K562 (cell line): Measurements from ENCODE around the gene SLC36A1. TPM values are rescaled to one million over a fixed set of nuclear protein-coding genes. Genes with fewer than 3 reads are reported as not detected.

Experiments used
- ATAC-seq: fragments of 200-7000 bp; cut with Tn5 transposase; 3 replicates; pipeline ENCODE4 v1.9.1; 2020; ENCODE audit warnings: moderate library complexity
- BruUV-seq: library from RNA; stranded (reverse); fragments of 400-500 nt; replicated peaks from 2 replicates; lab custom pipeline; 2021; lab: Mats Ljungman, UMichigan
- CTCF ChIA-PET: fragments of 300-600 bp; formaldehyde crosslinking; extraction: SDS; loops from one replicate; lab custom pipeline; 2021; ENCODE audit warnings: low intra/inter-chr PET ratio; lab: Yijun Ruan, JAX
- POLR2A ChIA-PET: fragments of 300-600, 350-650 bp; sonication (Branson Sonifier 250); formaldehyde crosslinking; extraction: SDS; loops from one replicate; lab custom pipeline; 2021; ENCODE audit warnings: antibody characterized with exemption, inconsistent platforms; lab: Yijun Ruan, JAX
- DNase-seq, 4 experiments: peaks; one replicate each; pipeline versions ENCODE4 v3.0.0 to v3.0.0-alpha.2; 2011 to 2018; ENCODE audit warnings: low spot score in 3 of 4, mixed read lengths in 3 of 4; ENCODE audit errors: extremely low read depth in 1 of 4
- FAIRE-seq: peaks from 2 replicates; lab custom pipeline; 2011; peaks lifted over from hg19 to GRCh38; lab: Jason Lieb, UNC
- H2AFZ ChIP-seq: 2 replicates; pipeline ENCODE4 v1.6.0; 2011; ENCODE audit warnings: low read depth, low read length, control low read depth, inconsistent platforms
- H3K27ac ChIP-seq: fragments of 200-600 bp; 3 replicates; pipeline ENCODE4 v1.8.0; 2011; ENCODE audit warnings: low read depth, mild to moderate bottlenecking, control low read depth, inconsistent platforms, low read length, moderate library complexity, mixed read lengths; ENCODE audit errors: extremely low read depth
- H3K27me3 ChIP-seq, 2 experiments: fragments of 300-600 bp in 1 of 2; 2 replicates in 1 of 2; 3 replicates in 1 of 2; pipeline versions ENCODE4 v1.6.0 to v1.8.0; 2011; ENCODE audit warnings: inconsistent platforms in 2 of 2, low read length in 2 of 2, mild to moderate bottlenecking in 1 of 2, mixed read lengths in 1 of 2, moderate library complexity in 1 of 2; ENCODE audit not compliant: control insufficient read depth in 2 of 2, insufficient read depth in 2 of 2
- H3K36me3 ChIP-seq: fragments of 300-600 bp; 3 replicates; pipeline ENCODE4 v1.8.0; 2011; ENCODE audit warnings: mild to moderate bottlenecking, low read length, inconsistent platforms; ENCODE audit not compliant: control insufficient read depth, insufficient read depth
- H3K4me1 ChIP-seq, 2 experiments: fragments of 200-600 bp in 1 of 2; replicated peaks in 1 of 2; 2 replicates in 1 of 2; 3 replicates in 1 of 2; pipeline versions ENCODE4 v1.5.1 to v1.8.0; 2011; ENCODE audit warnings: inconsistent platforms in 2 of 2, low read length in 2 of 2, mild to moderate bottlenecking in 1 of 2, mixed read lengths in 1 of 2, moderate library complexity in 1 of 2; ENCODE audit not compliant: control insufficient read depth in 2 of 2, insufficient read depth in 2 of 2
- H3K4me2 ChIP-seq: 2 replicates; pipeline ENCODE4 v1.6.1; 2011; ENCODE audit warnings: low read length, control low read depth, inconsistent platforms, mixed read lengths; ENCODE audit not compliant: insufficient read depth
- H3K4me3 ChIP-seq: fragments of 200-600 bp; sonication (generic), shearing (Covaris generic); 2 replicates; pipeline ENCODE4 v1.5.1; 2016; ENCODE audit warnings: control low read depth, inconsistent platforms
- H3K79me2 ChIP-seq: fragments of 200-600 bp; 3 replicates; pipeline ENCODE4 v1.8.0; 2011; ENCODE audit warnings: low read length, inconsistent platforms; ENCODE audit not compliant: control insufficient read depth, insufficient read depth
- H3K9ac ChIP-seq, 2 experiments: 2 replicates each; pipeline versions ENCODE4 v1.6.0 to v1.6.1; 2011; ENCODE audit warnings: low read depth in 2 of 2, low read length in 2 of 2, control low read depth in 1 of 2, inconsistent platforms in 1 of 2, mild to moderate bottlenecking in 1 of 2, mixed read lengths in 1 of 2; ENCODE audit not compliant: insufficient read depth in 1 of 2
- H3K9me1 ChIP-seq: one replicate; pipeline ENCODE4 v1.6.0; 2011; ENCODE audit warnings: inconsistent platforms, mild to moderate bottlenecking, low read length, moderate library complexity; ENCODE audit not compliant: control insufficient read depth, insufficient read depth
- H3K9me3 ChIP-seq: replicated peaks from 2 replicates; pipeline ENCODE4 v1.5.1; 2011; ENCODE audit warnings: low read depth, low read length, inconsistent platforms; ENCODE audit not compliant: control insufficient read depth, insufficient read depth
- H4K20me1 ChIP-seq: replicated peaks from 2 replicates; pipeline ENCODE4 v1.6.1; 2011; ENCODE audit warnings: low read length, inconsistent platforms, mixed read lengths; ENCODE audit not compliant: control insufficient read depth, insufficient read depth
- BDP1 ChIP-seq: IDR thresholded peaks from 3 replicates; pipeline ENCODE4 v1.6.1; 2011; ENCODE audit not compliant: insufficient read length, insufficient read depth
- DNMT1 ChIP-seq: fragments of 450-650 bp; IDR thresholded peaks from 2 replicates; pipeline ENCODE4 v1.6.1; 2016; ENCODE audit warnings: antibody characterized with exemption, mild to moderate bottlenecking
- FOXJ3 ChIP-seq: sonication (generic); formaldehyde crosslinking; IDR thresholded peaks from 2 replicates; pipeline ENCODE4 v1.4.0; 2020; ENCODE audit warnings: mild to moderate bottlenecking, missing genetic modification reagents
- HDAC3 ChIP-seq: fragments of 450-650 bp; IDR thresholded peaks from 2 replicates; pipeline ENCODE4 v1.6.1; 2018; ENCODE audit warnings: borderline replicate concordance, mild to moderate bottlenecking, moderate library complexity; ENCODE audit not compliant: partially characterized antibody
- HSF4 ChIP-seq: fragments of 250-450 bp; sonication (Bioruptor Pico); IDR thresholded peaks from 2 replicates; pipeline ENCODE4 v2.1.2; 2022; ENCODE audit warnings: mild to moderate bottlenecking, moderate library complexity, borderline replicate concordance
- NFE2 ChIP-seq: IDR thresholded peaks from 2 replicates; pipeline ENCODE4 v1.6.1; 2014; ENCODE audit warnings: antibody characterized with exemption, low read depth
- PML ChIP-seq: IDR thresholded peaks from 2 replicates; pipeline ENCODE4 v1.6.1; 2012; ENCODE audit warnings: low read length, inconsistent platforms
- RFX1 ChIP-seq: fragments of 450-650 bp; IDR thresholded peaks from 2 replicates; pipeline ENCODE4 v1.6.1; 2016; ENCODE audit warnings: mild to moderate bottlenecking, moderate library complexity
- TOE1 ChIP-seq, 2 experiments: fragments of 450-650 bp in 1 of 2; sonication (generic) in 1 of 2; formaldehyde crosslinking in 1 of 2; IDR thresholded peaks; 2 replicates each; pipeline versions ENCODE4 v1.7.1 to v1.8.0; 2016 to 2022; ENCODE audit warnings: borderline replicate concordance in 2 of 2, mild to moderate bottlenecking in 2 of 2, antibody characterized with exemption in 1 of 2, inconsistent platforms in 1 of 2, low read depth in 1 of 2, missing genetic modification reagents in 1 of 2, moderate library complexity in 1 of 2
- ZBED1 ChIP-seq: IDR thresholded peaks from 2 replicates; pipeline ENCODE4 v1.6.1; 2014
- ZNF134 ChIP-seq: fragments of 250-450 bp; sonication (Bioruptor Pico); conservative IDR thresholded peaks from 2 replicates; pipeline ENCODE4 v1.4.0; 2020
- WGBS: fragments of 100-300 bp; shearing (Covaris generic); methylation state at CpG from one replicate; pipeline ENCODE4 v1.1.6; 2016; ENCODE audit warnings: low coverage, mixed read lengths; ENCODE audit not compliant: insufficient coverage; ENCODE audit errors: missing lambda C conversion rate; 5-methylcytosine and 5-hydroxymethylcytosine counted together
- in situ Hi-C: fragments of 300-500 bp; cut with MboI; formaldehyde crosslinking; loops from 4 replicates; pipeline ENCODE4 v1.15.0; 2018; ENCODE audit warnings: inconsistent platforms, mixed read lengths
- intact Hi-C: fragments of 100-400 bp; cut with micrococcal nuclease; formaldehyde crosslinking; loops from 2 replicates; pipeline ENCODE4 v1.14.2; 2022
- polyA plus RNA-seq, 8 experiments: library from polyadenylated mRNA; depleted of rRNA in 4 of 8; stranded (reverse) in 5 of 8; unstranded in 3 of 8; fragments of >200 nt; fragmentation: Nextera tagmentation in 2 of 8; fragmentation: Illumina TruSeq in 1 of 8; extraction: Ambion mirVana in 2 of 8; extraction: Trizol in 1 of 8; gene quantifications; 2 replicates each; pipeline versions ENCODE4 v1.2.1 to v1.2.3, GENCODE V29; 2011 to 2014; ENCODE audit warnings: inconsistent platforms in 1 of 8, missing spikeins in 1 of 8
- total RNA-seq, 7 experiments: library from RNA; depleted of rRNA in 6 of 7; stranded (reverse); fragments of >200 nt in 6 of 7; fragmentation: Illumina TruSeq in 2 of 7; extraction: Trizol in 2 of 7; gene quantifications; 2 replicates each; pipeline versions ENCODE4 v1.2.1 to v1.2.3, GENCODE V29; 2011 to 2021; ENCODE audit warnings: low replicate concordance in 1 of 7
- TF ChIP-seq, protein P1 (sequence below), 2 experiments: fragments of 450-650 bp; IDR thresholded peaks; 2 replicates each; pipeline ENCODE4 v1.6.1; 2016
- TF ChIP-seq, protein P2 (sequence below): sonication (generic); formaldehyde crosslinking; IDR thresholded peaks from 2 replicates; pipeline ENCODE4 v1.8.0; 2022; ENCODE audit warnings: mild to moderate bottlenecking, missing genetic modification reagents
- TF ChIP-seq, protein P3 (sequence below): fragments of 200-800 bp; sonication (Bioruptor generic); IDR thresholded peaks from 2 replicates; pipeline ENCODE4 v1.6.1; 2017; ENCODE audit warnings: missing genetic modification characterization, missing compliant biosample characterization

The SLC36A1 gene
- total and polyA plus RNA-seq, 9 of the 15 experiments (the other 6 are each of a cell fraction or from before 2014, with no cell fraction given), result 1.6 to 8.4 (median 4.6) TPM

DNA sequence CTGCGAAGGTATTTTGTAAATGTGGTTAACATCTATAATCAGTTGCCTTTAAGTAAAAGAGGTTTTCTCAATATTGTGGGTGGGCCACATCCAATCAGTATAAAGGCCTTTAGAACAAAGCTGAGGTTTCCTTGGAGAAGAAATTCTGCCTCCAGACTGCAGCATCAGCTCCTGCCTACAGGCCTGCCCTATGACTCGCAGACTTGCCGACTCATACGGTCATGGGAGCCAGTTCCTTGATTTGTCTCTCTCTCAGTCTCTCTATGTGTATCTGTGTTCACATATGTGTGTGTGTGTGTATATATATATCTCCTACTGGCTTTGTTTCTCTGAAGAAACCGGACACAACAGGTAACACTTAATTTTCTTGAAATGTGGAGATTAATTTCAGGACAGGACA lies 45.3 kb downstream of the SLC36A1 start:
- no peak for FAIRE-seq
- H3K27me3 ChIP-seq, result no peaks in the 10 kb centered on the region
- POLR2A ChIA-PET, result no interaction called here
- intact Hi-C loops, result no loop called here
- H3K79me2 ChIP-seq, result no peaks in the 10 kb centered on the region
- H3K9me1 ChIP-seq, result no peaks in the 10 kb centered on the region
- TF ChIP-seq, protein P1, sequence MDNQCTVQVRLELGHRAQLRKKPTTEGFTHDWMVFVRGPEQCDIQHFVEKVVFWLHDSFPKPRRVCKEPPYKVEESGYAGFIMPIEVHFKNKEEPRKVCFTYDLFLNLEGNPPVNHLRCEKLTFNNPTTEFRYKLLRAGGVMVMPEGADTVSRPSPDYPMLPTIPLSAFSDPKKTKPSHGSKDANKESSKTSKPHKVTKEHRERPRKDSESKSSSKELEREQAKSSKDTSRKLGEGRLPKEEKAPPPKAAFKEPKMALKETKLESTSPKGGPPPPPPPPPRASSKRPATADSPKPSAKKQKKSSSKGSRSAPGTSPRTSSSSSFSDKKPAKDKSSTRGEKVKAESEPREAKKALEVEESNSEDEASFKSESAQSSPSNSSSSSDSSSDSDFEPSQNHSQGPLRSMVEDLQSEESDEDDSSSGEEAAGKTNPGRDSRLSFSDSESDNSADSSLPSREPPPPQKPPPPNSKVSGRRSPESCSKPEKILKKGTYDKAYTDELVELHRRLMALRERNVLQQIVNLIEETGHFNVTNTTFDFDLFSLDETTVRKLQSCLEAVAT (IDR thresholded peaks at IDR 0.05), result no peak
- 0 out of 2 replicates have a peak, but pooled peaks have one; percentile 21 for TF ChIP-seq NFE2
- H2AFZ ChIP-seq, result no peak overlapping the region
- no peaks in the 10 kb centered on the region for H4K20me1 ChIP-seq
- no peak overlapping the region for H3K9ac ChIP-seq
- H3K9me3 ChIP-seq, result no peaks in the 10 kb centered on the region
- H3K4me2 ChIP-seq, result no peak overlapping the region
- no peaks in the 10 kb centered on the region for H3K4me1 ChIP-seq
- CTCF ChIA-PET, result no interaction called here
- H3K27ac ChIP-seq, result no peak overlapping the region
- no TSS peak for BruUV-seq
- peak in 1 of 4 experiments; percentile 19 for DNase-seq
- in situ Hi-C loops, result no loop called here
- WGBS, result 56% methylated on average over 5 of the region's 5 CpGs
- H3K36me3 ChIP-seq, result peaks cover 11% of the 10 kb centered on the region; the same call in 2 of the 3 replicates
- no peak overlapping the region for H3K4me3 ChIP-seq
- peak; percentile 53; the same call in 1 of the 3 replicates for ATAC-seq

DNA sequence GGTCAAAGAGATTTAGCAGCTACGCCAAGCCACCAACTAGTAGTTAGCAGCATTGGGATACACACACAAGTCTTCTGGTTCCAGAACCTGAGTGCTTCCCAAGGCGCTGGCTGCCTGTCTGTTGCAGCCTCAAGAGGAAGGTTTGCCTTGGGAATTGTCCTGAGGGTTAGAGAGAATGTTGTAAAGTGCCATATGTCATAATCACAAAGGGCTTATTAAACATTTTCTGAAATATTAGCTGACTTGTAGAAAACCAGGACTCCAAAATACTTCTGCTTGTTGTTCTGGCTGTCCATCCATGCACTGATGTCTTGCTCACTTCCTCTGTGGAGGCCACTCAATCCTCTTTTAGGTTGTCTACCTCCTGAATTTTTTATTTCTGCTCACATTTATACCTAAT lies 46.3 kb downstream of the SLC36A1 start:
- DNase-seq (no peak), FAIRE-seq (no peak), ATAC-seq (no peak)
- POLR2A ChIA-PET, result no interaction called here
- no peaks in the 10 kb centered on the region for H3K9me3 ChIP-seq
- H3K36me3 ChIP-seq, result peaks cover 7% of the 10 kb centered on the region; the same call in 2 of the 3 replicates
- no peaks in the 10 kb centered on the region for H3K4me1 ChIP-seq
- no peak overlapping the region for H3K4me2 ChIP-seq
- TF ChIP-seq ZBED1 (no peak), ZNF134 (no peak), RFX1 (no peak), PML (no peak), HDAC3 (no peak), FOXJ3 (CRISPR knock-in tag) (no peak), HSF4 (CRISPR knock-in tag) (no peak), TOE1 (IDR thresholded peaks at IDR 0.05; ENCODE audit: borderline replicate concordance) (no peak), TOE1 (CRISPR knock-in tag; IDR thresholded peaks at IDR 0.05; ENCODE audit: borderline replicate concordance, low read depth) (no peak), DNMT1 (no peak), BDP1 (no peak)
- TF ChIP-seq, protein P2, sequence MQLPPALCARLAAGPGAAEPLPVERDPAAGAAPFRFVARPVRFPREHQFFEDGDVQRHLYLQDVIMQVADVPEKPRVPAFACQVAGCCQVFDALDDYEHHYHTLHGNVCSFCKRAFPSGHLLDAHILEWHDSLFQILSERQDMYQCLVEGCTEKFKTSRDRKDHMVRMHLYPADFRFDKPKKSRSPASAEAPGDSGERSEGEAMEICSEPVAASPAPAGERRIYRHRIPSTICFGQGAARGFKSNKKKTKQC (CRISPR knock-in tag), result no peak
- TF ChIP-seq, protein P3, sequence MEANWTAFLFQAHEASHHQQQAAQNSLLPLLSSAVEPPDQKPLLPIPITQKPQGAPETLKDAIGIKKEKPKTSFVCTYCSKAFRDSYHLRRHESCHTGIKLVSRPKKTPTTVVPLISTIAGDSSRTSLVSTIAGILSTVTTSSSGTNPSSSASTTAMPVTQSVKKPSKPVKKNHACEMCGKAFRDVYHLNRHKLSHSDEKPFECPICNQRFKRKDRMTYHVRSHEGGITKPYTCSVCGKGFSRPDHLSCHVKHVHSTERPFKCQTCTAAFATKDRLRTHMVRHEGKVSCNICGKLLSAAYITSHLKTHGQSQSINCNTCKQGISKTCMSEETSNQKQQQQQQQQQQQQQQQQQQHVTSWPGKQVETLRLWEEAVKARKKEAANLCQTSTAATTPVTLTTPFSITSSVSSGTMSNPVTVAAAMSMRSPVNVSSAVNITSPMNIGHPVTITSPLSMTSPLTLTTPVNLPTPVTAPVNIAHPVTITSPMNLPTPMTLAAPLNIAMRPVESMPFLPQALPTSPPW (CRISPR knock-in tag), result no peak
- no peak overlapping the region for H3K4me3 ChIP-seq
- no peaks in the 10 kb centered on the region for H3K79me2 ChIP-seq
- no peaks in the 10 kb centered on the region for H3K9me1 ChIP-seq
- no peaks in the 10 kb centered on the region for H3K27me3 ChIP-seq
- intact Hi-C loops (no loop called here), in situ Hi-C loops (no loop called here)
- H2AFZ ChIP-seq, result no peak overlapping the region
- BruUV-seq, result no TSS peak
- H3K9ac ChIP-seq, result no peak overlapping the region
- H3K27ac ChIP-seq, result no peak overlapping the region
- CTCF ChIA-PET, result no interaction called here
- WGBS, result 56% methylated on average over 2 of the region's 2 CpGs
- no peaks in the 10 kb centered on the region for H4K20me1 ChIP-seq
